ENCODE data around the gene SPATA3.

DNA sequence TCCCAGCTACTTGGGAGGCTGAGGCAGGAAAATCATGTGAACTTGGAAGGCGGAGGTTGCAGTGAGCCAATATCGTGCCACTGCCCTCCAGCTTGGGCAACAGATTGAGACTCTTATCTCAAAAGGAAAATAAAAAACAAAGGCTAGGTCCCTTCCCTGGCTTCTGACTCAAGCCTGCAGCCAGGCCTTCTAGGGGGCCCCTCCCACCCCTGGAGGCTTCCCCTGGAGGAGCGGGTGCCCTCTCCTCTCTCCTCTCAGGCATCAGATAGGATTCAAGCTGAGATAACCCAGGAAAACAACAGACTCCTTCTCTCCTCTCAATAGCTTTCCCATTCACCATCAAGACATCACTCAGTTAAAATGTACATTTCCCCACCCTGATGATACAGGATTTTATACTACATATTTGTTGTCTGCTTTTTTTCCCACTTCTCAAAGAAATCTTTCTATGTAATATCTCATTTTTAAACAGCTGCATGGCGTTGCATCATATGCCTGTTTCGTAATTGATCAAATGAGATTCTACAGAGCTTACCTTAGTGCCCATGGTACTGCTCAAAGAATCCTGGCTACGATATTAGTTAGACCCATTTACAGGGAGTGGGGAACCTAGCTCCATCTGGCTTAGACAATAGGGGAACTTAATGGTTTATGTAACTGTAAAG lies 20.8 kb downstream of the SPATA3 start:
- TF ChIP-seq, protein P1, sequence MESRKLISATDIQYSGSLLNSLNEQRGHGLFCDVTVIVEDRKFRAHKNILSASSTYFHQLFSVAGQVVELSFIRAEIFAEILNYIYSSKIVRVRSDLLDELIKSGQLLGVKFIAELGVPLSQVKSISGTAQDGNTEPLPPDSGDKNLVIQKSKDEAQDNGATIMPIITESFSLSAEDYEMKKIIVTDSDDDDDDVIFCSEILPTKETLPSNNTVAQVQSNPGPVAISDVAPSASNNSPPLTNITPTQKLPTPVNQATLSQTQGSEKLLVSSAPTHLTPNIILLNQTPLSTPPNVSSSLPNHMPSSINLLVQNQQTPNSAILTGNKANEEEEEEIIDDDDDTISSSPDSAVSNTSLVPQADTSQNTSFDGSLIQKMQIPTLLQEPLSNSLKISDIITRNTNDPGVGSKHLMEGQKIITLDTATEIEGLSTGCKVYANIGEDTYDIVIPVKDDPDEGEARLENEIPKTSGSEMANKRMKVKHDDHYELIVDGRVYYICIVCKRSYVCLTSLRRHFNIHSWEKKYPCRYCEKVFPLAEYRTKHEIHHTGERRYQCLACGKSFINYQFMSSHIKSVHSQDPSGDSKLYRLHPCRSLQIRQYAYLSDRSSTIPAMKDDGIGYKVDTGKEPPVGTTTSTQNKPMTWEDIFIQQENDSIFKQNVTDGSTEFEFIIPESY (CRISPR knock-in tag; IDR thresholded peaks at IDR 0.05), result no peak
- no peak for TF ChIP-seq NFKBIZ (CRISPR knock-in tag; IDR thresholded peaks at IDR 0.05)
- TF ChIP-seq, protein P2, sequence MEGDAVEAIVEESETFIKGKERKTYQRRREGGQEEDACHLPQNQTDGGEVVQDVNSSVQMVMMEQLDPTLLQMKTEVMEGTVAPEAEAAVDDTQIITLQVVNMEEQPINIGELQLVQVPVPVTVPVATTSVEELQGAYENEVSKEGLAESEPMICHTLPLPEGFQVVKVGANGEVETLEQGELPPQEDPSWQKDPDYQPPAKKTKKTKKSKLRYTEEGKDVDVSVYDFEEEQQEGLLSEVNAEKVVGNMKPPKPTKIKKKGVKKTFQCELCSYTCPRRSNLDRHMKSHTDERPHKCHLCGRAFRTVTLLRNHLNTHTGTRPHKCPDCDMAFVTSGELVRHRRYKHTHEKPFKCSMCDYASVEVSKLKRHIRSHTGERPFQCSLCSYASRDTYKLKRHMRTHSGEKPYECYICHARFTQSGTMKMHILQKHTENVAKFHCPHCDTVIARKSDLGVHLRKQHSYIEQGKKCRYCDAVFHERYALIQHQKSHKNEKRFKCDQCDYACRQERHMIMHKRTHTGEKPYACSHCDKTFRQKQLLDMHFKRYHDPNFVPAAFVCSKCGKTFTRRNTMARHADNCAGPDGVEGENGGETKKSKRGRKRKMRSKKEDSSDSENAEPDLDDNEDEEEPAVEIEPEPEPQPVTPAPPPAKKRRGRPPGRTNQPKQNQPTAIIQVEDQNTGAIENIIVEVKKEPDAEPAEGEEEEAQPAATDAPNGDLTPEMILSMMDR (CRISPR knock-in tag; IDR thresholded peaks at IDR 0.05), result no peak
- TF ChIP-seq, protein P3, sequence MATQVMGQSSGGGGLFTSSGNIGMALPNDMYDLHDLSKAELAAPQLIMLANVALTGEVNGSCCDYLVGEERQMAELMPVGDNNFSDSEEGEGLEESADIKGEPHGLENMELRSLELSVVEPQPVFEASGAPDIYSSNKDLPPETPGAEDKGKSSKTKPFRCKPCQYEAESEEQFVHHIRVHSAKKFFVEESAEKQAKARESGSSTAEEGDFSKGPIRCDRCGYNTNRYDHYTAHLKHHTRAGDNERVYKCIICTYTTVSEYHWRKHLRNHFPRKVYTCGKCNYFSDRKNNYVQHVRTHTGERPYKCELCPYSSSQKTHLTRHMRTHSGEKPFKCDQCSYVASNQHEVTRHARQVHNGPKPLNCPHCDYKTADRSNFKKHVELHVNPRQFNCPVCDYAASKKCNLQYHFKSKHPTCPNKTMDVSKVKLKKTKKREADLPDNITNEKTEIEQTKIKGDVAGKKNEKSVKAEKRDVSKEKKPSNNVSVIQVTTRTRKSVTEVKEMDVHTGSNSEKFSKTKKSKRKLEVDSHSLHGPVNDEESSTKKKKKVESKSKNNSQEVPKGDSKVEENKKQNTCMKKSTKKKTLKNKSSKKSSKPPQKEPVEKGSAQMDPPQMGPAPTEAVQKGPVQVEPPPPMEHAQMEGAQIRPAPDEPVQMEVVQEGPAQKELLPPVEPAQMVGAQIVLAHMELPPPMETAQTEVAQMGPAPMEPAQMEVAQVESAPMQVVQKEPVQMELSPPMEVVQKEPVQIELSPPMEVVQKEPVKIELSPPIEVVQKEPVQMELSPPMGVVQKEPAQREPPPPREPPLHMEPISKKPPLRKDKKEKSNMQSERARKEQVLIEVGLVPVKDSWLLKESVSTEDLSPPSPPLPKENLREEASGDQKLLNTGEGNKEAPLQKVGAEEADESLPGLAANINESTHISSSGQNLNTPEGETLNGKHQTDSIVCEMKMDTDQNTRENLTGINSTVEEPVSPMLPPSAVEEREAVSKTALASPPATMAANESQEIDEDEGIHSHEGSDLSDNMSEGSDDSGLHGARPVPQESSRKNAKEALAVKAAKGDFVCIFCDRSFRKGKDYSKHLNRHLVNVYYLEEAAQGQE (IDR thresholded peaks at IDR 0.05; ENCODE audit: borderline replicate concordance in 1 of 2, low read depth in 1 of 2, low read length in 2 of 2), result no peak
- no peak for TF ChIP-seq ZNF883 (CRISPR knock-in tag; IDR thresholded peaks at IDR 0.05; ENCODE audit: not compliant biosample characterization)
- TF ChIP-seq MTF2 (CRISPR knock-in tag; IDR thresholded peaks at IDR 0.05; ENCODE audit: borderline replicate concordance), result no peak
- TF ChIP-seq, protein P4, sequence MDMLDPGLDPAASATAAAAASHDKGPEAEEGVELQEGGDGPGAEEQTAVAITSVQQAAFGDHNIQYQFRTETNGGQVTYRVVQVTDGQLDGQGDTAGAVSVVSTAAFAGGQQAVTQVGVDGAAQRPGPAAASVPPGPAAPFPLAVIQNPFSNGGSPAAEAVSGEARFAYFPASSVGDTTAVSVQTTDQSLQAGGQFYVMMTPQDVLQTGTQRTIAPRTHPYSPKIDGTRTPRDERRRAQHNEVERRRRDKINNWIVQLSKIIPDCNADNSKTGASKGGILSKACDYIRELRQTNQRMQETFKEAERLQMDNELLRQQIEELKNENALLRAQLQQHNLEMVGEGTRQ (IDR thresholded peaks at IDR 0.05; ENCODE audit: low read depth, low read length), result no peak
- TF ChIP-seq, protein P4 (CRISPR knock-in tag; IDR thresholded peaks at IDR 0.05; ENCODE audit: borderline replicate concordance), result no peak
- TF ChIP-seq, protein P5, sequence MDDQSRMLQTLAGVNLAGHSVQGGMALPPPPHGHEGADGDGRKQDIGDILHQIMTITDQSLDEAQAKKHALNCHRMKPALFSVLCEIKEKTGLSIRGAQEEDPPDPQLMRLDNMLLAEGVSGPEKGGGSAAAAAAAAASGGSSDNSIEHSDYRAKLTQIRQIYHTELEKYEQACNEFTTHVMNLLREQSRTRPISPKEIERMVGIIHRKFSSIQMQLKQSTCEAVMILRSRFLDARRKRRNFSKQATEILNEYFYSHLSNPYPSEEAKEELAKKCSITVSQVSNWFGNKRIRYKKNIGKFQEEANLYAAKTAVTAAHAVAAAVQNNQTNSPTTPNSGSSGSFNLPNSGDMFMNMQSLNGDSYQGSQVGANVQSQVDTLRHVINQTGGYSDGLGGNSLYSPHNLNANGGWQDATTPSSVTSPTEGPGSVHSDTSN (CRISPR knock-in tag; IDR thresholded peaks at IDR 0.05; ENCODE audit: borderline replicate concordance), result no peak
- no peak for TF ChIP-seq ZFP36L2 (CRISPR knock-in tag; IDR thresholded peaks at IDR 0.05)
- no peak for TF ChIP-seq FOXM1 (CRISPR knock-in tag; IDR thresholded peaks at IDR 0.05)
- TF ChIP-seq PHF8 (CRISPR knock-in tag; IDR thresholded peaks at IDR 0.05), result no peak
- no peak for TF ChIP-seq ZNF292 (CRISPR knock-in tag; IDR thresholded peaks at IDR 0.05; ENCODE audit: borderline replicate concordance, low read depth)
